HK-2 (cell line): ENCODE data around the gene THAP9.
"Not testable (repeated sequence)": the region's sequence is repeated elsewhere in the genome, so short reads cannot be mapped to it uniquely, and the experiment has no call there.

Experiments
- DNase-seq: peaks from one replicate; pipeline ENCODE4 v3.0.0-alpha.2; 2018; ENCODE audit not compliant: unreplicated experiment

THAP9 gene

GRCh38 chr4:82896755-82897154 is 3.8 kb upstream of the THAP9 start:
- DNase-seq, result no peak

GRCh38 chr4:82898322-82899243 is 2.0 kb upstream of the THAP9 start:
- peak; percentile 35 for DNase-seq

GRCh38 chr4:82899374-82900065 is 1.0 kb upstream of the THAP9 start:
- no peak for DNase-seq

GRCh38 chr4:82900066-82900410 is 497 bp upstream of the THAP9 start:
- DNase-seq, result no peak

GRCh38 chr4:82901183-82901718 is 716 bp downstream of the THAP9 start:
- no peak for DNase-seq

GRCh38 chr4:82903737-82904136 is 3.2 kb downstream of the THAP9 start:
- DNase-seq, result no peak

GRCh38 chr4:82905205-82905604 is 4.7 kb downstream of the THAP9 start:
- no peak for DNase-seq

- no peak for DNase-seq
These were observed 5.9 kb downstream of the THAP9 start for GRCh38 chr4:82906469-82906868.

GRCh38 chr4:82909326-82909725 is 8.8 kb downstream of the THAP9 start:
- DNase-seq, result no peak

- DNase-seq, result no peak
These were observed 12.8 kb downstream of the THAP9 start for GRCh38 chr4:82913305-82913704.

GRCh38 chr4:82913968-82914367 is 13.4 kb downstream of the THAP9 start:
- DNase-seq, result not testable (repeated sequence)

- no peak for DNase-seq
These were observed 17.6 kb downstream of the THAP9 start for GRCh38 chr4:82918091-82918490.

GRCh38 chr4:82919386-82919785 is 18.9 kb downstream of the THAP9 start:
- DNase-seq, result no peak

- no peak for DNase-seq
These were observed 21.3 kb downstream of the THAP9 start for GRCh38 chr4:82921795-82922194.

- no peak for DNase-seq
These were observed 30.6 kb downstream of the THAP9 start for GRCh38 chr4:82930848-82931755.

- no peak for DNase-seq
These were observed 33.9 kb downstream of the THAP9 start for GRCh38 chr4:82934441-82934840.

- no peak for DNase-seq
These were observed 38.9 kb downstream of the THAP9 start for GRCh38 chr4:82939414-82939813.

- no peak for DNase-seq
These were observed 47.0 kb downstream of the THAP9 start for GRCh38 chr4:82947498-82947897.

GRCh38 chr4:82948647-82949204 is 48.2 kb downstream of the THAP9 start:
- no peak for DNase-seq

GRCh38 chr4:82951196-82951595 is 50.7 kb downstream of the THAP9 start:
- no peak for DNase-seq

- no peak for DNase-seq
These were observed 53.7 kb downstream of the THAP9 start for GRCh38 chr4:82954212-82954611.

- no peak for DNase-seq
These were observed 56.5 kb downstream of the THAP9 start for GRCh38 chr4:82957045-82957444.
